ENCODE data around the gene KCNK1. TPM values are rescaled to one million over a fixed set of nuclear protein-coding genes. Genes with fewer than 3 reads are reported as not detected.

The KCNK1 gene
- total RNA-seq, 2 donors from 2014 or later, result 31.2 to 48.0 TPM

- Histone ChIP-seq H3K27me3 (no peaks in the 10 kb centered on the region), H3K36me3 (no peaks in the 10 kb centered on the region), H3K27ac (no peak overlapping the region), H3K9ac (ENCODE audit: low read depth in 2 of 2, low read length in 2 of 2) (no peak overlapping the region), H3K4me1 (no peaks in the 10 kb centered on the region), H3K4me3 (no peak overlapping the region), H3K9me3 (no peaks in the 10 kb centered on the region)
- no peak for DNase-seq
- intact Hi-C loops (cut with DNase I), result no loop called here
- TF ChIP-seq CTCF (IDR thresholded peaks at IDR 0.05), result no peak
These were observed 43.2 kb upstream of the KCNK1 start for GRCh38 chr1:233570706-233571105.

GRCh38 chr1:233572896-233573295 lies 41.0 kb upstream of the KCNK1 start:
- no peaks in the 10 kb centered on the region for H3K9me3 ChIP-seq
- no peaks in the 10 kb centered on the region for H3K36me3 ChIP-seq
- no peaks in the 10 kb centered on the region for H3K27me3 ChIP-seq
- H3K4me1 ChIP-seq, result no peaks in the 10 kb centered on the region
- H3K27ac ChIP-seq, result no peak overlapping the region
- no peak overlapping the region for H3K4me3 ChIP-seq
- H3K9ac ChIP-seq (ENCODE audit: low read depth in 2 of 2, low read length in 2 of 2), result no peak overlapping the region
- intact Hi-C loops (cut with DNase I), result no loop called here
- TF ChIP-seq CTCF (IDR thresholded peaks at IDR 0.05), result no peak
- DNase-seq, result no peak

GRCh38 chr1:233575450-233575849 lies 38.5 kb upstream of the KCNK1 start:
- no peak for TF ChIP-seq CTCF (IDR thresholded peaks at IDR 0.05)
- no peak overlapping the region for H3K9ac ChIP-seq (ENCODE audit: low read depth in 2 of 2, low read length in 2 of 2)
- no peaks in the 10 kb centered on the region for H3K36me3 ChIP-seq
- H3K9me3 ChIP-seq, result no peaks in the 10 kb centered on the region
- no peak overlapping the region for H3K27ac ChIP-seq
- H3K4me1 ChIP-seq, result no peaks in the 10 kb centered on the region
- intact Hi-C loops (cut with DNase I), result no loop called here
- H3K4me3 ChIP-seq, result no peak overlapping the region
- H3K27me3 ChIP-seq, result no peaks in the 10 kb centered on the region
- no peak for DNase-seq

- H3K27ac ChIP-seq, result no peak overlapping the region
These were observed 31.5 kb upstream of the KCNK1 start for GRCh38 chr1:233582439-233582838.

GRCh38 chr1:233584376-233584775 lies 29.5 kb upstream of the KCNK1 start:
- H3K9ac ChIP-seq (ENCODE audit: low read depth in 2 of 2, low read length in 2 of 2), result no peak overlapping the region
- no peak overlapping the region for H3K27ac ChIP-seq
- intact Hi-C loops (cut with DNase I), result no loop called here
- H3K9me3 ChIP-seq, result no peaks in the 10 kb centered on the region
- H3K4me1 ChIP-seq, result no peaks in the 10 kb centered on the region
- no peak for TF ChIP-seq CTCF (IDR thresholded peaks at IDR 0.05)
- no peaks in the 10 kb centered on the region for H3K27me3 ChIP-seq
- DNase-seq, result no peak
- no peaks in the 10 kb centered on the region for H3K36me3 ChIP-seq
- H3K4me3 ChIP-seq, result no peak overlapping the region

More at GRCh38 chr1:233582439-233582838, 31.5 kb upstream of the KCNK1 start:
- Histone ChIP-seq H3K4me3 (no peak overlapping the region), H3K36me3 (no peaks in the 10 kb centered on the region), H3K27me3 (no peaks in the 10 kb centered on the region), H3K9me3 (no peaks in the 10 kb centered on the region), H3K9ac (ENCODE audit: low read depth in 2 of 2, low read length in 2 of 2) (no peak overlapping the region), H3K4me1 (no peaks in the 10 kb centered on the region)
- TF ChIP-seq CTCF (IDR thresholded peaks at IDR 0.05), result no peak
- DNase-seq, result no peak
- intact Hi-C loops (cut with DNase I), result no loop called here

- DNase-seq, result no peak
- Histone ChIP-seq H3K27me3 (no peaks in the 10 kb centered on the region), H3K36me3 (no peaks in the 10 kb centered on the region), H3K4me3 (no peak overlapping the region), H3K27ac (no peak overlapping the region), H3K9me3 (no peaks in the 10 kb centered on the region), H3K9ac (ENCODE audit: low read depth in 2 of 2, low read length in 2 of 2) (no peak overlapping the region), H3K4me1 (no peaks in the 10 kb centered on the region)
- TF ChIP-seq CTCF (IDR thresholded peaks at IDR 0.05), result no peak
- intact Hi-C loops (cut with DNase I), result no loop called here
These were observed 29.0 kb upstream of the KCNK1 start for GRCh38 chr1:233584931-233585330.
